Motor neuron (in vitro differentiated cells): ENCODE results near the gene EPB41. TPM values are rescaled to one million over a fixed set of nuclear protein-coding genes. Genes with fewer than 3 reads are reported as not detected.
"Not testable (repeated sequence)": the region's sequence is repeated elsewhere in the genome, so short reads cannot be mapped to it uniquely, and the experiment has no call there.

Source experiments
- ATAC-seq, 8 experiments: fragments of 200-7000 bp; cut with Tn5 transposase; replicated peaks in 6 of 8; 2 replicates each; pipeline ENCODE4 v1.8.0; 2021; ENCODE audit warnings: mild to moderate bottlenecking in 8 of 8, moderate library complexity in 8 of 8
- H3K27ac ChIP-seq, 2 donors: fragments of 250-450 bp; sonication (Bioruptor Pico); 2 replicates each; pipeline ENCODE4 v1.9.0; 2021; ENCODE audit warnings: antibody characterized with exemption in 2 of 2, mild to moderate bottlenecking in 2 of 2, moderate library complexity in 1 of 2
- H3K4me1 ChIP-seq, 2 donors: fragments of 250-450 bp; sonication (Bioruptor Pico); replicated peaks in 1 of 2; 2 replicates each; pipeline ENCODE4 v1.6.1; 2021; ENCODE audit warnings: antibody characterized with exemption in 2 of 2, mild to moderate bottlenecking in 2 of 2, moderate library complexity in 1 of 2
- H3K4me3 ChIP-seq, 5 donors: fragments of 250-450 bp; sonication (Bioruptor Pico); 2 replicates each; pipeline ENCODE4 v1.9.0; 2021; ENCODE audit warnings: antibody characterized with exemption in 5 of 5, mild to moderate bottlenecking in 5 of 5, moderate library complexity in 4 of 5
- WGBS, 10 experiments: fragments of 450-650 bp; shearing (Covaris generic); methylation state at CpG; one replicate each; pipeline ENCODE4 v1.0.0; 2022; 5-methylcytosine and 5-hydroxymethylcytosine counted together
- in situ Hi-C, 9 experiments: fragments of 400-800 bp; cut with MboI; loops; one replicate each; pipeline ENCODE4 v1.15.0; 2021; ENCODE audit warnings: low sequenced_read_pairs in 9 of 9, low pct_unique_long_range_greater_than_20kb in 2 of 9; ENCODE audit not compliant: unreplicated experiment in 9 of 9
- total RNA-seq, 8 experiments: library from RNA; unstranded; fragments of 300-600 nt; gene quantifications; 2 replicates each; pipeline versions ENCODE4 v1.2.3 to v1.2.4, GENCODE V29; 2022

Gene EPB41
- total RNA-seq, 8 experiments from 2014 or later: 8.1 to 205 (median 61.7) TPM

GRCh38 chr1:29017235-29017634 lies 102.9 kb downstream of the EPB41 start:
- H3K4me3 ChIP-seq: no peak overlapping the region
- no peaks in the 10 kb centered on the region for H3K4me1 ChIP-seq
- no peak for ATAC-seq
- WGBS, 10 experiments: 74 to 95% (median 86%) methylated on average over 4 to 5 of the region's 5 CpGs; no CpG with 5 or more reads in 1 of the 10 experiments
- in situ Hi-C loops: no loop called here
- H3K27ac ChIP-seq: no peak overlapping the region

- 70 to 100% (median 92%) methylated on average over 2 to 8 of the region's 8 CpGs for WGBS, 10 experiments
- ATAC-seq: no peak
- in situ Hi-C loops: no loop called here
Observed at GRCh38 chr1:29017975-29018712, 103.8 kb downstream of the EPB41 start.

GRCh38 chr1:29022620-29023019 lies 108.3 kb downstream of the EPB41 start:
- in situ Hi-C loops: no loop called here
- H3K4me3 ChIP-seq: no peak overlapping the region
- no peaks in the 10 kb centered on the region for H3K4me1 ChIP-seq
- ATAC-seq: no peak
- H3K27ac ChIP-seq: no peak overlapping the region
- WGBS, 10 experiments: 94 to 100% (median 100%) methylated on average over 1 to 3 of the region's 3 CpGs; no CpG with 5 or more reads in 6 of the 10 experiments

More at GRCh38 chr1:29017975-29018712, 103.8 kb downstream of the EPB41 start:
- Histone ChIP-seq H3K27ac (no peak overlapping the region), H3K4me3 (no peak overlapping the region), H3K4me1 (no peaks in the 10 kb centered on the region)

GRCh38 chr1:29029667-29030066 lies 115.3 kb downstream of the EPB41 start:
- no peak overlapping the region for H3K4me3 ChIP-seq
- ATAC-seq: peak in 4 of 8 experiments; percentile 12 to 63 (median 54)
- in situ Hi-C loops: loop anchor here in 5 of 9 experiments (5.0 to 25.0 kb wide), 6 partner anchors 142 to 245 kb away; no protein-coding TSS in a partner anchor
- H3K27ac ChIP-seq: no peak overlapping the region
- WGBS, 10 experiments: 40 to 100% (median 52%) methylated on average over 1 to 4 of the region's 4 CpGs
- H3K4me1 ChIP-seq: peaks cover 4 to 9% of the 10 kb centered on the region in 2 donors

GRCh38 chr1:29032841-29033240 lies 118.5 kb downstream of the EPB41 start:
- Histone ChIP-seq H3K4me1 (peaks cover 4 to 9% of the 10 kb centered on the region in 2 donors), H3K4me3 (no peak overlapping the region), H3K27ac (no peak overlapping the region)
- in situ Hi-C loops: loop anchor here in 5 of 9 experiments (5.0 to 25.0 kb wide), 6 partner anchors 146 to 248 kb away; no protein-coding TSS in a partner anchor
- WGBS, 10 experiments: 51 to 100% (median 93%) methylated on average over 1 to 4 of the region's 4 CpGs
- no peak for ATAC-seq

- in situ Hi-C loops: loop anchor here in 5 of 9 experiments (5.0 to 25.0 kb wide), 6 partner anchors 147 to 249 kb away; no protein-coding TSS in a partner anchor
- Histone ChIP-seq H3K4me3 (no peak overlapping the region), H3K27ac (no peak overlapping the region), H3K4me1 (peaks cover 4 to 9% of the 10 kb centered on the region in 2 donors)
- ATAC-seq: peak; percentile 28 to 56 (median 44)
- WGBS, 10 experiments: 0 to 100% (median 75%) methylated on average over 1 of the region's 1 CpG; no CpG with 5 or more reads in 2 of the 10 experiments
Observed at GRCh38 chr1:29033829-29034466, 119.6 kb downstream of the EPB41 start.

- WGBS, 10 experiments: 0 to 66% (median 44%) methylated on average over 1 to 6 of the region's 6 CpGs; no CpG with 5 or more reads in 1 of the 10 experiments
- peak overlapping the region in 1 of 2 donors; percentile 6 for H3K27ac ChIP-seq
- peaks cover 4 to 6% of the 10 kb centered on the region in 2 donors for H3K4me1 ChIP-seq
- H3K4me3 ChIP-seq: no peak overlapping the region
- in situ Hi-C loops: loop anchor here in 3 of 9 experiments (25.0 kb wide), 2 partner anchors 156 to 256 kb away; no protein-coding TSS in a partner anchor
- ATAC-seq: peak; percentile 26 to 98 (median 93)
Observed at GRCh38 chr1:29043274-29043965, 129.1 kb downstream of the EPB41 start.

- Histone ChIP-seq H3K4me3 (no peak overlapping the region), H3K27ac (no peak overlapping the region), H3K4me1 (peaks cover 4 to 6% of the 10 kb centered on the region in 2 donors)
- ATAC-seq: no peak
- in situ Hi-C loops: loop anchor here in 3 of 9 experiments (25.0 kb wide), 2 partner anchors 157 to 257 kb away; no protein-coding TSS in a partner anchor
Observed at GRCh38 chr1:29044010-29044409, 129.6 kb downstream of the EPB41 start.

GRCh38 chr1:29045663-29046062 lies 131.3 kb downstream of the EPB41 start:
- not testable (repeated sequence) for H3K4me3 ChIP-seq, H3K4me1 ChIP-seq, H3K27ac ChIP-seq, ATAC-seq
- in situ Hi-C loops: loop anchor here in 3 of 9 experiments (25.0 kb wide), 2 partner anchors 158 to 258 kb away; no protein-coding TSS in a partner anchor
- 83 to 100% (median 96%) methylated on average over 1 of the region's 1 CpG; no CpG with 5 or more reads in 4 of the 10 experiments for WGBS, 10 experiments

- Histone ChIP-seq H3K27ac (no peak overlapping the region), H3K4me1 (peaks cover 4 to 6% of the 10 kb centered on the region in 2 donors), H3K4me3 (no peak overlapping the region)
- in situ Hi-C loops: loop anchor here in 3 of 9 experiments (25.0 kb wide), 2 partner anchors 160 to 260 kb away; no protein-coding TSS in a partner anchor
- ATAC-seq: no peak
- WGBS, 10 experiments: 85 to 100% (median 98%) methylated on average over 3 to 5 of the region's 5 CpGs
Observed at GRCh38 chr1:29047142-29047541, 132.8 kb downstream of the EPB41 start.

GRCh38 chr1:29050166-29050565 lies 135.8 kb downstream of the EPB41 start:
- no peak for ATAC-seq
- no peak overlapping the region for H3K27ac ChIP-seq
- WGBS, 10 experiments: 29 to 100% (median 88%) methylated on average over 1 of the region's 1 CpG; no CpG with 5 or more reads in 2 of the 10 experiments
- in situ Hi-C loops: no loop called here
- H3K4me3 ChIP-seq: no peak overlapping the region
- no peaks in the 10 kb centered on the region for H3K4me1 ChIP-seq

GRCh38 chr1:29052100-29052499 lies 137.7 kb downstream of the EPB41 start:
- no peaks in the 10 kb centered on the region for H3K4me1 ChIP-seq
- WGBS, 10 experiments: 0 to 100% (median 77%) methylated on average over 1 to 2 of the region's 2 CpGs; no CpG with 5 or more reads in 2 of the 10 experiments
- no peak overlapping the region for H3K27ac ChIP-seq
- in situ Hi-C loops: no loop called here
- H3K4me3 ChIP-seq: no peak overlapping the region
- no peak for ATAC-seq
